ENCODE results near the gene DAPK3. TPM values are rescaled to one million over a fixed set of nuclear protein-coding genes. Genes with fewer than 3 reads are reported as not detected.
"Not testable (repeated sequence)": the region's sequence is repeated elsewhere in the genome, so short reads cannot be mapped to it uniquely, and the experiment has no call there.

The DAPK3 gene
- total and polyA plus RNA-seq, 5 donors from 2014 or later = 20.7 to 42.3 (median 27.0) TPM

DNA sequence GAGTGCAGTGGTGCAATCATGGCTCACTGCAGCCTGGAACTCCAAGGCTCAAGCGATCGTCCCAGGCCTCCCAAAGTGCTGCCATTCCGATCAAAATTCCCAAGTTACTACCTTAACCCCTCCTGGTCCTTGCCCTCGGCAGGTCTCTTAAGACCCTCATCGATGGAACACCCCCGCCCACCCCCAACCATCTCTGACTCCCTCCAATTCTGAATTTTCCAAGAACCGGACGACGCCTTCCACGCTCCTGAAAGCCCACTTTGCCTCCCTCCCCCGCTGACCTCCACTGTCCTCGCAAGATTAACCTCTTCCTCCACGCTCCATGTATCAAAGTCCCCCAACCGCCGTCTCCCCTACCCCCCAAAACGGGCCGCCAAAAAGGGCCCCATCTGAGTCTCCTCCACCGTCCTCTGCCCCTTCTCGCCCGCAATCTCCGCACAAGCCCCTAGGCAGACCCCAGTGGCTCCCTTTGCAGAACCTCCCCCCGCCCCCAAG, 539 bp downstream of the DAPK3 start:
- peaks cover 24% of the 10 kb centered on the region for H3K4me1 ChIP-seq (ENCODE audit: control insufficient read depth, insufficient read depth, low read length, poor library complexity, severe bottlenecking)
- Mint-ChIP-seq H3K27me3 (no peaks in the 10 kb centered on the region), H3K4me1 (peaks cover 0 to 37% (median 16%) of the 10 kb centered on the region in 4 donors), H3K9me3 (no peaks in the 10 kb centered on the region), H3K27ac (peak overlapping the region; percentile 81 to 93 (median 92)), H3K36me3 (no peaks in the 10 kb centered on the region), H3K4me3 (peak overlapping the region; percentile 90 to 97 (median 93))
- H3K27ac ChIP-seq (ENCODE audit: insufficient read depth, low read length, poor library complexity, severe bottlenecking) = peak overlapping the region; percentile 76
- ATAC-seq (ENCODE audit: low read depth in 2 of 2) (no peak), DNase-seq (no peak)
- H3K27me3 ChIP-seq (ENCODE audit: control insufficient read depth, insufficient read depth, low read length) = no peaks in the 10 kb centered on the region
- peaks cover 19% of the 10 kb centered on the region for H3K36me3 ChIP-seq (ENCODE audit: control insufficient read depth, insufficient read depth, low read length)
- H3K4me3 ChIP-seq (ENCODE audit: low read depth, low read length) = peak overlapping the region; percentile 75
- no peaks in the 10 kb centered on the region for H3K9me3 ChIP-seq (ENCODE audit: control insufficient read depth in 2 of 2, low read length in 2 of 2)

DNA sequence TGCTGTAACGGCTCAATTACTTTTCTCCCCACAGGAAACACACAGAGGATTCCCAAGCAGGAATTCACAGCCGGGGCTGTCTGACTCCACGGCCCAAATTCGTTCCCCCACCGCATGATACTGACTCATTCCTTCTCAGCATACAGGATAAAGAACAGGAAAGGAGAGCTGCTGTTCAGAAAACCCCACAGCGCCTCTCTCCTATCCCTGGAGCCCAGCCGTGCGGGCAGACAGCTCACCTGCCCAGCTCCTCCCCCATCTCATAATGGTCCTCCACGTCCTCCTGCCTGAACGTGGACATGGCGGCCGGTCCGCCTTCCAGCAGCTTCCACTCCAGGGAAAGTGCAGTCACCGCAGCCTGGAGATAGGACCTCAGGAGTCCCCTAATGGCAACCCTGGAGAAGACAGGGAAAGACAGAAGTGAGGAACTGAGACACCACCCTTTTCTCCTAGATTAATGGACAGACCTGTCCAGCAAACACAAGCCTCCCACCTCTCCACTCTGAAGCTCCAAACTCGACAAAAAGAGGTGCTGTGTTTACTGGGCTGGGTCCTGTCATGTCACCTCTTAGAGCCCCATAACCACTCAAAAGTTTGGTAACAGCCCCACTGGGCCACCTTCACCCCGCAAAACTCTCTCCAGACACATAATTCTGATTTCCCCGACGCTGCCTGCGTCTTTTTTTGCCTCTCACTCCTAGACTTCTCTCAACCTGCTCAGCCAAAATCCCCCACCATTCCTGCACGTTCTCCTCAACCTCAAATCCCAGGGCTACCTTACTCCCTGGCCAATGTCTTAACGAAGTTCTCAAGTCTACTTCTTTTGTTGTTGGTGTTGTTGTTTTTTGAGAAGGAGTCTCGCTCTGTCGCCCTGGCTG, 1.2 kb downstream of the DAPK3 start:
- H3K27ac ChIP-seq (ENCODE audit: insufficient read depth, low read length, poor library complexity, severe bottlenecking) = peak overlapping the region; percentile 1
- DNase-seq (no peak), ATAC-seq (ENCODE audit: low read depth in 2 of 2) (no peak)
- no peaks in the 10 kb centered on the region for H3K27me3 ChIP-seq (ENCODE audit: control insufficient read depth, insufficient read depth, low read length)
- H3K4me3 ChIP-seq (ENCODE audit: low read depth, low read length) = peak overlapping the region; percentile 75
- no peaks in the 10 kb centered on the region for H3K9me3 ChIP-seq (ENCODE audit: control insufficient read depth in 2 of 2, low read length in 2 of 2)
- peaks cover 16% of the 10 kb centered on the region for H3K36me3 ChIP-seq (ENCODE audit: control insufficient read depth, insufficient read depth, low read length)
- H3K4me1 Mint-ChIP-seq = peaks cover 0 to 37% (median 16%) of the 10 kb centered on the region in 4 donors
- H3K4me1 ChIP-seq (ENCODE audit: control insufficient read depth, insufficient read depth, low read length, poor library complexity, severe bottlenecking) = peaks cover 24% of the 10 kb centered on the region
- H3K27ac Mint-ChIP-seq = peak overlapping the region; percentile 81 to 93 (median 92)
- peak overlapping the region; percentile 90 to 97 (median 93) for H3K4me3 Mint-ChIP-seq
- H3K9me3 Mint-ChIP-seq = no peaks in the 10 kb centered on the region
- no peaks in the 10 kb centered on the region for H3K36me3 Mint-ChIP-seq
- no peaks in the 10 kb centered on the region for H3K27me3 Mint-ChIP-seq

DNA sequence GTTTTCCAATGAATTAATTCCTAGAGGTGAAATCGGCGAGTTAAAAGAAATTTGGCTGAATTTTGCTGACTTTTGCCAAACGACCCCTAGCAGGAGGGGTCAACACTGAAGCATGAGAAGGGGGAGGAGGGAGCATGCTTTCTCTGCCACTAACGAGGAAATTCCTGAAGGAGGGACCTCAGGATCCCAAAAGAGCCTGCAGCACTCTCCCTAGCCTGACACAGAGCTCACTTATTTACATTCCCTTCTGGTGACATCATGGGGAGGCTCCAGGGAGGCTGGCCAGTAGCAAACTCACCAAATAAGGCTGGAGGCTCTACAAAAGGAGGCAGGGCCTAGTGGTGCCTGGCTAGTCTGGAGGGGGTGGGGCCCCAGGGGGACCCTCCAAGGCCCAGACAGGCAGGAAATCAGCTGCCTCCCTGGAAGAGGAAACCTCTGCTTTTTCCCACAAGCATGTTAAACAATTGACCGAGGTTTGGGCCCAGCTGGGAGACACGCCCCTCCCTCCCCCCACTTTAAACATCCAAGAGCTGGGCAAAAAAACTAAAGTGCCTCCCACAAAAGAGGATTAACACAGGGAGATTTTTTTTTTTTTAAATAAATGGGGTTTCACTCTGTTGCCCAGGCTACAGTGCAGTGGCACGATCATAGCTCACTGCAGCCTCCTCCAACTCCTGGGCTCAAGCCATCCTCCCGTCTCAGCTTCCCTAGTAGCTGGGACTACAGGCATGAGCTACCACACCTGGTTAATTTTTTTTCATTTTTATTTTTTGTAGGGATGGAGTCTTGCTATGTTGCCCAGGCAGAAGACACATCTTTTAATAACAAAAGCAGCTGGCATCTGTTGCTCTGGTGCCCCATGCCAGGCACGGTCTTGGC, 2.1 kb downstream of the DAPK3 start:
- H3K4me1 ChIP-seq (ENCODE audit: control insufficient read depth, insufficient read depth, low read length, poor library complexity, severe bottlenecking) = peaks cover 24% of the 10 kb centered on the region
- Mint-ChIP-seq H3K27ac (peak overlapping the region in 2 of 3 donors; percentile 81 to 93), H3K36me3 (no peaks in the 10 kb centered on the region), H3K9me3 (no peaks in the 10 kb centered on the region), H3K4me3 (peak overlapping the region; percentile 74 to 97 (median 90)), H3K27me3 (no peaks in the 10 kb centered on the region), H3K4me1 (peaks cover 0 to 37% (median 16%) of the 10 kb centered on the region in 4 donors)
- no peaks in the 10 kb centered on the region for H3K27me3 ChIP-seq (ENCODE audit: control insufficient read depth, insufficient read depth, low read length)
- peak overlapping the region; percentile 1 for H3K27ac ChIP-seq (ENCODE audit: insufficient read depth, low read length, poor library complexity, severe bottlenecking)
- no peaks in the 10 kb centered on the region for H3K9me3 ChIP-seq (ENCODE audit: control insufficient read depth in 2 of 2, low read length in 2 of 2)
- DNase-seq (no peak), ATAC-seq (ENCODE audit: low read depth in 2 of 2) (no peak)
- H3K4me3 ChIP-seq (ENCODE audit: low read depth, low read length) = no peak overlapping the region
- peaks cover 21% of the 10 kb centered on the region for H3K36me3 ChIP-seq (ENCODE audit: control insufficient read depth, insufficient read depth, low read length)

DNA sequence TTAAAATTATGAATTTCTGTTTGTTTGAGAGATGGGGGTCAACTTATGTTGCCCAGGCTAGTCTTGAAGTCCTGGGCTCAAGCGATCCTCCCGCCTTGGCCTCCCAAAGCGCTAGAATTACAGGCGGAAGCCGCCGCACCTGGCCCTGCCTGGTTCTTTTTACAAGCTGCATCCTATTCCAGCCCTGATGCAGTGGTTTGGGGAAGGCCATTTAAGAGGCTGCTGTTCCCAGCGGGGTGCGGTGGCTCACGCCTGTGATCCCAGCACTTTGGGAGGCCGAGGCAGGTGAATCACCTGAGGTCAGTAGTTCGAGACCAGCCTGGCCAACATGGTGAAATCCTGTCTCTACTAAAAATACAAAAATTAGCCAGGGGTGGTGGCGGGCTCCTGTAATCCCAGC, 2.9 kb downstream of the DAPK3 start:
- not testable (repeated sequence) for H3K27me3 Mint-ChIP-seq; ATAC-seq (ENCODE audit: low read depth in 2 of 2); H3K27ac ChIP-seq (ENCODE audit: insufficient read depth, low read length, poor library complexity, severe bottlenecking); H3K9me3 ChIP-seq (ENCODE audit: control insufficient read depth in 2 of 2, low read length in 2 of 2); H3K36me3 Mint-ChIP-seq; H3K9me3 Mint-ChIP-seq; DNase-seq; H3K4me3 ChIP-seq (ENCODE audit: low read depth, low read length); H3K27me3 ChIP-seq (ENCODE audit: control insufficient read depth, insufficient read depth, low read length)
- Histone ChIP-seq H3K4me1 (ENCODE audit: control insufficient read depth, insufficient read depth, low read length, poor library complexity, severe bottlenecking) (peaks cover 24% of the 10 kb centered on the region), H3K36me3 (ENCODE audit: control insufficient read depth, insufficient read depth, low read length) (peaks cover 29% of the 10 kb centered on the region)
- Mint-ChIP-seq H3K27ac (peak overlapping the region in 1 of 3 donors; percentile 56), H3K4me1 (peaks cover 0 to 37% (median 16%) of the 10 kb centered on the region in 4 donors), H3K4me3 (peak overlapping the region in 1 of 4 donors; percentile 15)

DNA sequence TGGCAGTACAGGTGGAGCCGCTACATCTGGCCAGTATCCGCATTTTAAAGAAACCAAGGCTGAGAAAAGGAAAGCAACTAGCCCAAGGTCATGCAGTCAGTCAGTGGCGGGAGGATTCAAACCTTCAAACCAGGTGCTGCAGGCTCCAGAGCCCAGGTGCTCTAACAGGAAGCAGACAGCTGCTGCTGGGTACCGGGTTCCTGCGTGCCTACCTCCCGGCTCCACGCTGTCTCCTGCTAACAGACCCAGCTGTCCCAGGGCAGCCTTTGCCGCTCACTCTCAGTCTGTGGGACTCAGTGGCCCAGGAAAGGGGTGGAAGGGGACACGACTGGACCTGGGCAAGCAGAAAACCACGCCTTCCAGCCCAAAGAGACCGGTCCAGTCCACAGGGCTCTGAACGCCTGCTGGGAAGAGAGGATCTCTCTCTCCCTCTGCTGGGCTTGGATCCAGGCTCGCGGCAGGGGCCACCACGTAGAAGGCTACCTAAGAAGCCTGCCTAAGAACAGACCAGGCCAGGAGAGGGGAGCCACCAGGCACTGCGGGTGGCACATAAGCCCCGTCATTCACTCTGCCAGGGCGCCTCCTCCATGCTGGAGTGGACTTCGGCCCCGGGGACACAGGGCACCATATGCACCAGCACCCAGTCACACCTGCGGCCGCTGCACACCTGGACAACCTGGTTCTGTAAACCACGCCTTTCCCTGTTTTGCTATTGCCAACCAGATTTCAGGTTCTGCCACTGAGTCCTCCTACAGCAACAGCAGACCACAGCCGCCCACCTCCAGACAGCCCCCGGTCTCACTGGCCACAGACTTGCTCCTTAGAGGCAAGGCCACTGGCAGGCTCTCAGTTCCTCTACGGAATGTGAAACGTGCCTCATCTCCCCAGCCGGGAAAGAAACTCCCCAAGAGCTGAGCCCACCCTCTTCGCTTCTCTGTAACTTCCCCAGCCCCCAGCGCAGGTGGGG, 4.6 kb downstream of the DAPK3 start:
- H3K36me3 Mint-ChIP-seq = peaks cover 5% of the 10 kb centered on the region
- Histone ChIP-seq H3K27me3 (ENCODE audit: control insufficient read depth, insufficient read depth, low read length) (no peaks in the 10 kb centered on the region), H3K4me1 (ENCODE audit: control insufficient read depth, insufficient read depth, low read length, poor library complexity, severe bottlenecking) (peaks cover 22% of the 10 kb centered on the region), H3K27ac (ENCODE audit: insufficient read depth, low read length, poor library complexity, severe bottlenecking) (no peak overlapping the region), H3K9me3 (ENCODE audit: control insufficient read depth in 2 of 2, low read length in 2 of 2) (no peaks in the 10 kb centered on the region), H3K4me3 (ENCODE audit: low read depth, low read length) (no peak overlapping the region), H3K36me3 (ENCODE audit: control insufficient read depth, insufficient read depth, low read length) (peaks cover 40% of the 10 kb centered on the region)
- H3K9me3 Mint-ChIP-seq = no peaks in the 10 kb centered on the region
- peak overlapping the region in 1 of 3 donors; percentile 56 for H3K27ac Mint-ChIP-seq
- H3K27me3 Mint-ChIP-seq = no peaks in the 10 kb centered on the region
- no peak for DNase-seq
- H3K4me1 Mint-ChIP-seq = peaks cover 0 to 35% (median 15%) of the 10 kb centered on the region in 4 donors
- peak overlapping the region in 1 of 4 donors; percentile 56 for H3K4me3 Mint-ChIP-seq
- no peak for ATAC-seq (ENCODE audit: low read depth in 2 of 2)

DNA sequence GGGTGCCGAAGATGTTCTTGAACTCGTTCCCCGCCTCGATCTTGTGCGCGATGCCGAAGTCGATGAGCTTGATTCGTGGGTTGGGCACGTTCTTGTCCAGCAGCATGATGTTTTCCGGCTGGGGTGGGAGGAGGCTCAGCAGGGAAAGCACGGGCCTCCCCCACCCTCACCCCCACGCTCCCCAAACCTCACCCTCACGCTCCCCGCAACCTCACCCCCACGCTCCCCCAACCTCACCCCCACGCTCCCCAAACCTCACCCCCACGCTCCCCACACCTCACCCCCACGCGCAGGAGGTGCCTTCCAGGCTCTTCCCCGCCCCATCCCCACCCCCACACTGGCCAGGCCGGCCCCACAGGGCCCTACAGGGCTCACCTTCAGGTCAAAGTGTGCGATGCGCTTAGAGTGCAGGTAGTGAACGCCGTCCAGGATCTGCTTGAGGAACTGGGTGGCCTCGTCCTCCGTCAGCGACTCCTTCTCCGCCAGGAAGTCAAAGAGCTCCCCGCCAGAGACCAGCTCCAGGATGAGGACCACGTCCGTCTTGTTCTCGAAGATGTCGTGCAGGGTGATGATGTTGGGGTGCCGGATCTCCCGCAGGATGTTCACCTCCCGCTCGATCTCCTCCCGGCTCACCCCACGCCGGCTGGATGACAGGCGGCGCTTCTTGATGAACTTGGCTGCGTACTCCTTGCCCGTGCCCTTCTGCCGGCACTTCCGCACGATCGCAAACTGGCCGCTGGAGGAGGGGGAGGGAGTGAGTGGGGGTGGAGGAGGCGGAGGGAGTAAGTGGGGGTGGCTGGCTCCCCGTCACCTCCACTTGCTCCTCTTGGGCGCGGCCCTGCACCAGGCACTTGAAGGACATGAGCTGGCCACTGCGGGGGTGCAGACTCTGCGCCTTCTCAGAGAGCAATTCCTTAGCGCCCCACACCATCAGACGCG, 6.4 kb downstream of the DAPK3 start:
- Histone ChIP-seq H3K4me1 (ENCODE audit: control insufficient read depth, insufficient read depth, low read length, poor library complexity, severe bottlenecking) (peaks cover 7% of the 10 kb centered on the region), H3K4me3 (ENCODE audit: low read depth, low read length) (no peak overlapping the region), H3K36me3 (ENCODE audit: control insufficient read depth, insufficient read depth, low read length) (peaks cover 57% of the 10 kb centered on the region), H3K27ac (ENCODE audit: insufficient read depth, low read length, poor library complexity, severe bottlenecking) (no peak overlapping the region), H3K9me3 (ENCODE audit: control insufficient read depth in 2 of 2, low read length in 2 of 2) (no peaks in the 10 kb centered on the region), H3K27me3 (ENCODE audit: control insufficient read depth, insufficient read depth, low read length) (no peaks in the 10 kb centered on the region)
- Mint-ChIP-seq H3K36me3 (peaks cover 5% of the 10 kb centered on the region), H3K4me1 (peaks cover 0 to 21% (median 4%) of the 10 kb centered on the region in 4 donors), H3K9me3 (no peaks in the 10 kb centered on the region), H3K27ac (no peak overlapping the region), H3K27me3 (no peaks in the 10 kb centered on the region), H3K4me3 (no peak overlapping the region)
- DNase-seq (no peak), ATAC-seq (ENCODE audit: low read depth in 2 of 2) (no peak)

All from CD4-positive, CD25-positive, alpha-beta regulatory T cell (primary cell).